A549 (cell line): ENCODE data around the gene FBXO28. TPM values are rescaled to one million over a fixed set of nuclear protein-coding genes. Genes with fewer than 3 reads are reported as not detected.

Source experiments
- ATAC-seq, 2 experiments: fragments of 200-7000 bp in 1 of 2; fragments of >200 bp in 1 of 2; cut with Nextera tagmentation in 1 of 2; cut with Tn5 transposase in 1 of 2; 3 replicates each; pipeline versions ENCODE4 v1.8.0 to v1.9.1; 2018 to 2020; ENCODE audit warnings: mild to moderate bottlenecking in 1 of 2, moderate library complexity in 1 of 2
- CTCF ChIA-PET: fragments of 300-600 bp; sonication (Branson Sonifier 250); formaldehyde crosslinking; extraction: SDS; loops from one replicate; lab custom pipeline; 2021; ENCODE audit warnings: antibody characterized with exemption, inconsistent platforms; lab: Yijun Ruan, JAX
- POLR2A ChIA-PET: fragments of 350-600 bp; formaldehyde crosslinking; extraction: SDS; loops from one replicate; lab custom pipeline; 2021; ENCODE audit warnings: antibody characterized with exemption, inconsistent platforms; lab: Yijun Ruan, JAX
- DNase-seq, 2 experiments: peaks; one replicate each; pipeline versions ENCODE4 v3.0.0 to v3.0.0-alpha.2; 2011 to 2016; ENCODE audit warnings: low read depth in 1 of 2, low spot score in 1 of 2
- FAIRE-seq: peaks from 2 replicates; lab custom pipeline; 2011; peaks lifted over from hg19 to GRCh38; lab: Jason Lieb, UNC
- H3K27ac ChIP-seq, 2 experiments: fragments of >200 bp; sonication (Bioruptor Twin); formaldehyde crosslinking; 3 replicates each; pipeline ENCODE4 v1.5.1; 2016 to 2017
- H3K4me1 ChIP-seq: fragments of >200 bp; sonication (Bioruptor Twin); formaldehyde crosslinking; 3 replicates; pipeline ENCODE4 v1.6.1; 2016
- H3K4me2 ChIP-seq: fragments of >200 bp; sonication (Bioruptor Twin); formaldehyde crosslinking; 3 replicates; pipeline ENCODE4 v1.6.1; 2016
- H3K4me3 ChIP-seq: fragments of >200 bp; sonication (Bioruptor Twin); formaldehyde crosslinking; 3 replicates; pipeline ENCODE4 v1.5.1; 2016
- H3K9me3 ChIP-seq: fragments of >200 bp; sonication (Bioruptor Twin); formaldehyde crosslinking; 3 replicates; pipeline ENCODE4 v1.6.1; 2016
- ATOH8 ChIP-seq: fragments of 250-450 bp; sonication (Bioruptor Pico); IDR thresholded peaks from 2 replicates; pipeline ENCODE4 v1.5.0; 2020; ENCODE audit warnings: low read depth, mild to moderate bottlenecking, moderate library complexity
- CBX2 ChIP-seq: fragments of 200-600 bp; sonication (generic); IDR thresholded peaks from 2 replicates; pipeline ENCODE4 v1.6.1; 2016; ENCODE audit warnings: low read depth, mild to moderate bottlenecking, borderline replicate concordance
- CBX8 ChIP-seq: fragments of 200-600 bp; sonication (generic); IDR thresholded peaks from 2 replicates; pipeline ENCODE4 v1.6.1; 2016
- CHD4 ChIP-seq: fragments of 200-600 bp; sonication (generic); IDR thresholded peaks from 2 replicates; pipeline ENCODE4 v1.6.1; 2016; ENCODE audit warnings: antibody characterized with exemption, mild to moderate bottlenecking, borderline replicate concordance
- EHF ChIP-seq: fragments of 250-450 bp; sonication (Bioruptor Pico); IDR thresholded peaks from 2 replicates; pipeline ENCODE4 v1.5.0; 2020; ENCODE audit warnings: mild to moderate bottlenecking
- EP300 ChIP-seq, 2 experiments: fragments of >200 bp; sonication (Bioruptor Twin); formaldehyde crosslinking; IDR thresholded peaks; 2 replicates in 1 of 2; 3 replicates in 1 of 2; pipeline ENCODE4 v1.6.1; 2016 to 2017
- FOXS1 ChIP-seq: fragments of 250-450 bp; sonication (Bioruptor Pico); IDR thresholded peaks from 2 replicates; pipeline ENCODE4 v1.5.0; 2020; ENCODE audit warnings: mild to moderate bottlenecking, moderate library complexity
- GATA3 ChIP-seq: IDR thresholded peaks from 2 replicates; pipeline ENCODE4 v1.6.1; 2012; ENCODE audit warnings: borderline replicate concordance
- HDAC2 ChIP-seq: fragments of 200-600 bp; sonication (generic); IDR thresholded peaks from 2 replicates; pipeline ENCODE4 v1.6.1; 2016
- HMGXB4 ChIP-seq: fragments of 250-450 bp; sonication (Bioruptor Pico); IDR thresholded peaks from 2 replicates; pipeline ENCODE4 v1.5.0; 2021; ENCODE audit warnings: mild to moderate bottlenecking, moderate library complexity, borderline replicate concordance
- JUNB ChIP-seq: fragments of >200 bp; sonication (Bioruptor Twin); formaldehyde crosslinking; IDR thresholded peaks from 2 replicates; pipeline ENCODE4 v1.6.1; 2016
- MAFK ChIP-seq: fragments of 450-650 bp; IDR thresholded peaks from 2 replicates; pipeline ENCODE4 v1.6.1; 2014; ENCODE audit not compliant: partially characterized antibody
- MAX ChIP-seq: IDR thresholded peaks from 2 replicates; pipeline ENCODE4 v1.6.1; 2012
- MAZ ChIP-seq: fragments of 150-350 bp; IDR thresholded peaks from 2 replicates; pipeline ENCODE4 v1.6.1; 2014; ENCODE audit warnings: antibody characterized with exemption, low read depth, low read length, borderline replicate concordance
- MYC ChIP-seq: IDR thresholded peaks from 2 replicates; pipeline ENCODE4 v1.6.1; 2012; ENCODE audit warnings: mild to moderate bottlenecking, inconsistent platforms, low read length, improper control_type of control experiment, borderline replicate concordance
- NFE2L2 ChIP-seq: fragments of 150-350 bp; conservative IDR thresholded peaks from 2 replicates; pipeline ENCODE4 v1.6.1; 2014; ENCODE audit warnings: low read length
- PBX3 ChIP-seq: IDR thresholded peaks from 2 replicates; pipeline ENCODE4 v1.6.1; 2012
- PHF8 ChIP-seq: fragments of 200-600 bp; sonication (generic); IDR thresholded peaks from 2 replicates; pipeline ENCODE4 v1.6.1; 2016; ENCODE audit warnings: low read depth, mild to moderate bottlenecking, antibody characterized with exemption, moderate library complexity, borderline replicate concordance
- POLR2A ChIP-seq: IDR thresholded peaks from 2 replicates; pipeline ENCODE4 v1.6.1; 2012; ENCODE audit warnings: mild to moderate bottlenecking, low read length
- POLR2AphosphoS2 ChIP-seq: conservative IDR thresholded peaks from 2 replicates; pipeline ENCODE4 v1.6.1; 2012; ENCODE audit warnings: low read length, improper control_type of control experiment, inconsistent platforms
- RARB ChIP-seq: fragments of 250-450 bp; sonication (Bioruptor Pico); IDR thresholded peaks from 2 replicates; pipeline ENCODE4 v1.8.0; 2021; ENCODE audit warnings: mild to moderate bottlenecking, moderate library complexity
- REST ChIP-seq: fragments of 200-600 bp; sonication (generic); IDR thresholded peaks from 2 replicates; pipeline ENCODE4 v1.6.1; 2016; ENCODE audit warnings: antibody characterized with exemption, mild to moderate bottlenecking, moderate library complexity
- RFX5 ChIP-seq: fragments of 450-650 bp; IDR thresholded peaks from 2 replicates; pipeline ENCODE4 v1.7.1; 2014; ENCODE audit warnings: antibody characterized with exemption, mild to moderate bottlenecking, moderate library complexity
- RNF2 ChIP-seq: fragments of 200-600 bp; sonication (generic); IDR thresholded peaks from 2 replicates; pipeline ENCODE4 v1.6.1; 2016; ENCODE audit warnings: low read depth, mild to moderate bottlenecking, antibody characterized with exemption, moderate library complexity, borderline replicate concordance
- SMC3 ChIP-seq: fragments of >200 bp; sonication (Bioruptor Twin); formaldehyde crosslinking; IDR thresholded peaks from 3 replicates; pipeline ENCODE4 v1.6.1; 2018; ENCODE audit warnings: inconsistent platforms
- ZSCAN20 ChIP-seq: fragments of 250-450 bp; sonication (Bioruptor Pico); IDR thresholded peaks from 2 replicates; pipeline ENCODE4 v1.8.0; 2022; ENCODE audit warnings: mild to moderate bottlenecking, moderate library complexity
- WGBS: methylation state at CpG from one replicate; pipeline ENCODE4 v1.1.6; 2017; ENCODE audit errors: missing lambda C conversion rate; 5-methylcytosine and 5-hydroxymethylcytosine counted together
- polyA plus RNA-seq, 4 experiments: library from polyadenylated mRNA; depleted of rRNA in 3 of 4; stranded (reverse); fragments of >200 nt; fragmentation: RNase III in 1 of 4; extraction: RNeasy Plus Mini Kit Qiagen cat#74134 plus additional on column Dnase treatment in 1 of 4; gene quantifications; 2 replicates in 3 of 4; 3 replicates in 1 of 4; pipeline ENCODE4 v1.2.3, GENCODE V29; 2011 to 2017

Gene FBXO28
- polyA plus RNA-seq, 2 of the 4 experiments (the other 2 are of a cell fraction), result 19.1 to 31.5 TPM

GRCh38 chr1:224118688-224119087, 4.8 kb downstream of the FBXO28 start:
- no peak for ATAC-seq
- FAIRE-seq, result no peak
- Histone ChIP-seq H3K4me2 (no peak overlapping the region), H3K9me3 (no peaks in the 10 kb centered on the region), H3K4me3 (no peak overlapping the region), H3K4me1 (peaks cover 14% of the 10 kb centered on the region; the same call in 2 of the 3 replicates), H3K27ac (no peak overlapping the region)
- WGBS, result 79% methylated on average over 1 of the region's 1 CpG
- CTCF ChIA-PET, result interaction anchor here (3.7 to 4.4 kb wide), 3 partner anchors 10 to 340 kb away, joined by 18 to 38 read pairs (median 34); no protein-coding TSS in a partner anchor
- POLR2A ChIA-PET, result interaction anchor here (0.6 kb wide), 1 partner anchor 215 kb away, joined by 4 read pairs; no protein-coding TSS in a partner anchor
- TF ChIP-seq CHD4 (no peak), MAFK (no peak), POLR2A (no peak), MAX (no peak), NFE2L2 (no peak), JUNB (no peak), CBX2 (no peak), HMGXB4 (CRISPR knock-in tag) (no peak), POLR2AphosphoS2 (no peak), PBX3 (no peak), HDAC2 (no peak), EP300 (IDR thresholded peaks at IDR 0.05) (no peak), MAZ (no peak), PHF8 (no peak), RNF2 (no peak), FOXS1 (CRISPR knock-in tag) (no peak), MYC (no peak)
- no peak for DNase-seq

- DNase-seq (no peak), ATAC-seq (no peak)
- H3K27ac ChIP-seq, result no peak overlapping the region
- CTCF ChIA-PET, result interaction anchor here (0.6 kb wide), 1 partner anchor 334 kb away, joined by 4 read pairs; no protein-coding TSS in a partner anchor
- no peaks in the 10 kb centered on the region; the same call in 2 of the 3 replicates for H3K4me1 ChIP-seq
- H3K9me3 ChIP-seq, result no peaks in the 10 kb centered on the region
- H3K4me3 ChIP-seq, result no peak overlapping the region
- no peak for TF ChIP-seq ZSCAN20 (CRISPR knock-in tag)
- TF ChIP-seq CHD4, result no peak
- no peak for TF ChIP-seq FOXS1 (CRISPR knock-in tag)
- TF ChIP-seq MAZ, result no peak
- TF ChIP-seq EP300 (IDR thresholded peaks at IDR 0.05), result no peak
- no peak for TF ChIP-seq GATA3
- no peak for TF ChIP-seq CBX8
- no peak for TF ChIP-seq EHF (CRISPR knock-in tag)
- no peak for TF ChIP-seq SMC3
- TF ChIP-seq ATOH8 (CRISPR knock-in tag), result no peak
- TF ChIP-seq RFX5, result no peak
- TF ChIP-seq RARB (CRISPR knock-in tag), result no peak
- TF ChIP-seq REST, result no peak
- TF ChIP-seq, all 56 proteins: peak for 0
- POLR2A ChIA-PET, result no interaction called here
- no peak overlapping the region for H3K4me2 ChIP-seq
- 72% methylated on average over 4 of the region's 4 CpGs for WGBS
- no peak for FAIRE-seq
Observed at GRCh38 chr1:224123136-224123535, 9.2 kb downstream of the FBXO28 start.
